Stomach (tissue), 9 donors: Measurements from ENCODE around the gene TMCO1. TPM values are rescaled to one million over a fixed set of nuclear protein-coding genes. Genes with fewer than 3 reads are reported as not detected.
"Not testable (repeated sequence)": the region's sequence is repeated elsewhere in the genome, so short reads cannot be mapped to it uniquely, and the experiment has no call there.

ENCODE experiments used
- DNase-seq, 2 donors: peaks; one replicate each; pipeline versions ENCODE4 v3.0.0 to v3.0.0-alpha.2; 2013 to 2019
- H3K27ac ChIP-seq, 5 donors: fragments of 200-600 bp in 4 of 5; sonication (generic) in 4 of 5; one replicate each; pipeline ENCODE4 v1.5.1; 2013 to 2019; ENCODE audit warnings: mild to moderate bottlenecking in 1 of 5, moderate library complexity in 1 of 5
- H3K27me3 ChIP-seq, 3 donors: fragments of 200-600 bp; sonication (generic); one replicate each; pipeline ENCODE4 v1.5.1; 2017 to 2019; ENCODE audit warnings: mixed run types in 1 of 3
- H3K36me3 ChIP-seq, 4 donors: fragments of 200-600 bp; sonication (generic); 1 replicate in 3 of 4; 2 replicates in 1 of 4; pipeline ENCODE4 v1.5.1; 2016 to 2019
- H3K4me1 ChIP-seq, 4 donors: fragments of 200-600 bp; sonication (generic); one replicate each; pipeline ENCODE4 v1.5.1; 2016 to 2019
- H3K4me3 ChIP-seq, 4 donors: fragments of 200-600 bp; sonication (generic) in 3 of 4; one replicate each; pipeline ENCODE4 v1.5.1; 2016 to 2019; ENCODE audit warnings: mild to moderate bottlenecking in 1 of 4
- H3K9me3 ChIP-seq, 4 donors: fragments of 200-600 bp; sonication (generic); one replicate each; pipeline ENCODE4 v1.5.1; 2016 to 2019
- EP300 ChIP-seq: sonication (generic); formaldehyde crosslinking; IDR thresholded peaks from one replicate; pipeline ENCODE4 v1.6.1; 2017; ENCODE audit warnings: antibody characterized with exemption
- POLR2A ChIP-seq, 4 donors: fragments of 450-650 bp; IDR thresholded peaks; one replicate each; pipeline ENCODE4 v1.6.1; 2016; ENCODE audit warnings: antibody characterized with exemption in 4 of 4, control low read depth in 2 of 4, mild to moderate bottlenecking in 1 of 4, moderate library complexity in 1 of 4
- POLR2AphosphoS5 ChIP-seq, 3 donors: sonication (generic); formaldehyde crosslinking; IDR thresholded peaks; one replicate each; pipeline ENCODE4 v1.6.1; 2016; ENCODE audit warnings: antibody characterized with exemption in 3 of 3
- WGBS, 5 donors: extraction: QIAGEN DNeasy Blood & Tissue Kit in 3 of 5; methylation state at CpG; one replicate each; pipeline versions ENCODE4 v1.1.5 to v1.1.7; 2013 to 2018; 5-methylcytosine and 5-hydroxymethylcytosine counted together
- intact Hi-C: fragments of 100-400 bp; cut with DNase I; formaldehyde crosslinking; loops from one replicate; pipeline ENCODE4 v1.15.1; 2023; ENCODE audit warnings: low total_unique reads
- polyA plus RNA-seq, 3 donors: library from polyadenylated mRNA; stranded (reverse); fragments of 200-250 nt; gene quantifications; one replicate each; pipeline ENCODE4 v1.2.3, GENCODE V29; 2013
- total RNA-seq, 5 donors: library from RNA; depleted of rRNA; stranded (reverse); fragments of >200 nt; gene quantifications; one replicate each; pipeline versions ENCODE4 v1.1.0 to v1.2.3, GENCODE V29; 2014 to 2016
- TF ChIP-seq, protein P1 (sequence below), 7 experiments: fragments of 450-650 bp in 4 of 7; fragments of 200-600 bp in 3 of 7; sonication (generic) in 3 of 7; IDR thresholded peaks; one replicate each; pipeline ENCODE4 v1.5.1; 2016 to 2019; ENCODE audit warnings: antibody characterized with exemption in 7 of 7, control low read depth in 2 of 7, mild to moderate bottlenecking in 1 of 7
- donor health status: healthy with polysubstance abuse.
- donor health status: Bipolar disorder and iron deficiency.
- donor health status: healthy.

Gene TMCO1
- total and polyA plus RNA-seq, 8 donors = 6.7 to 69.2 (median 39.8) TPM

DNA sequence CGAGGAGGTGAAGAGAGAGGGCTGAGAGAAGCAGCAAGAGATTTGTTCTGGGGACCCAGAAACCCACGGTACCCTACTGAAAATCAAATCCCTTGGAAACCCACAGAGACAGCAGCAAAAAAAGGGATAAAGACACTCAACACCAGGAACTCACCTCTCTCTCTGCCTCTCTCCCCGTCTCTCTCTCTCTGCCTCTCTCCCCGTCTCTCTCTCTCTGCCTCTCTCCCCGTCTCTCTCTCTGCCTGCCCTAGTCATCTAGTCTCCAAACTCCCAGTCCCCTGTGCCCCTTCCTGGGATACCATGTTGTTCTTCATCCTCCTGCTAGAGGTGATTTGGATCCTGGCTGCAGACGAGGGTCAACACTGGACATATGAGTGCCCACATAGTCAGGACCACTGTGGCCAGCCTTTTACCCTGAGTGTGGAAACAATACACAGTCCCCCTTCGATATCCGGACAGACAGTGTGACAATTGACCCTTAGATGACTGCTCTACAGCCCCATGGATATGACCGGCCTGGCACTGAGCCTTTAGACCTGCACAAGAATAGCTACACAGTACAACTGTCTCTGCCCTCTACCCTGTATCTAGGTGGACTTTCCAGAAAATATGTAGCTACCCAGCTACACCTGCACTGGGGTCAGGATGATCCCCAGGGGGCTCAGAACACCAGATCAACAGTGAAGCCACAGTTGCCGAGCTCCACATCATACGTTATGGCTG lies 60.5 kb downstream of the TMCO1 start:
- no peak for TF ChIP-seq POLR2AphosphoS5 (IDR thresholded peaks at IDR 0.05)
- no peak for TF ChIP-seq EP300
- TF ChIP-seq, protein P1, sequence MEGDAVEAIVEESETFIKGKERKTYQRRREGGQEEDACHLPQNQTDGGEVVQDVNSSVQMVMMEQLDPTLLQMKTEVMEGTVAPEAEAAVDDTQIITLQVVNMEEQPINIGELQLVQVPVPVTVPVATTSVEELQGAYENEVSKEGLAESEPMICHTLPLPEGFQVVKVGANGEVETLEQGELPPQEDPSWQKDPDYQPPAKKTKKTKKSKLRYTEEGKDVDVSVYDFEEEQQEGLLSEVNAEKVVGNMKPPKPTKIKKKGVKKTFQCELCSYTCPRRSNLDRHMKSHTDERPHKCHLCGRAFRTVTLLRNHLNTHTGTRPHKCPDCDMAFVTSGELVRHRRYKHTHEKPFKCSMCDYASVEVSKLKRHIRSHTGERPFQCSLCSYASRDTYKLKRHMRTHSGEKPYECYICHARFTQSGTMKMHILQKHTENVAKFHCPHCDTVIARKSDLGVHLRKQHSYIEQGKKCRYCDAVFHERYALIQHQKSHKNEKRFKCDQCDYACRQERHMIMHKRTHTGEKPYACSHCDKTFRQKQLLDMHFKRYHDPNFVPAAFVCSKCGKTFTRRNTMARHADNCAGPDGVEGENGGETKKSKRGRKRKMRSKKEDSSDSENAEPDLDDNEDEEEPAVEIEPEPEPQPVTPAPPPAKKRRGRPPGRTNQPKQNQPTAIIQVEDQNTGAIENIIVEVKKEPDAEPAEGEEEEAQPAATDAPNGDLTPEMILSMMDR (IDR thresholded peaks at IDR 0.05) = no peak
- TF ChIP-seq POLR2A (IDR thresholded peaks at IDR 0.05) = no peak
- Histone ChIP-seq H3K4me3 (no peak overlapping the region), H3K4me1 (no peaks in the 10 kb centered on the region), H3K36me3 (no peaks in the 10 kb centered on the region), H3K27me3 (peaks cover 0 to 12% (median 0%) of the 10 kb centered on the region in 3 donors), H3K27ac (no peak overlapping the region), H3K9me3 (no peaks in the 10 kb centered on the region)
- no peak for DNase-seq
- WGBS, 5 donors = 75 to 85% (median 79%) methylated on average over 9 to 11 of the region's 11 CpGs
- intact Hi-C loops = no loop called here

DNA sequence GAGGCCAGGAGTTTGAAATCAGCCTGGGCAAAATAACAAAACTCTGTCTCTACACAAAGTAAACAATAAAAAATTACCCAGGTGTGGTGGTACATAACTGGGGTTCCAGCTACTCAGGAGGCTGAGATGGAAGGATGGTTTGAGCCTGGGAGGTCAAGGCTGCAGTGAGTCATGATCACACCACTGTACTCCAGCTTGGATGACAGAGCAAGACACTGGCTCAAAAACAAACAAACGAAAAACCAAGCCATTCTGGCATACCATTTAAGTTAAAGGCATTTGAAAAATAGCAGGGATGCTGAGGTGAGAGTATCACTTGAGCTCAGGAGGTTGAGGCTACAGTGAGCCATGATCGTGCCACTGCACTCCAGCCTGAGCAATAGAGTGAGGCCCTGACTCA lies 65.0 kb downstream of the TMCO1 start:
- DNase-seq = no peak
- TF ChIP-seq POLR2A (IDR thresholded peaks at IDR 0.05) (no peak), EP300 (no peak)
- TF ChIP-seq, protein P1 (IDR thresholded peaks at IDR 0.05) = no peak
- no peaks in the 10 kb centered on the region for H3K9me3 ChIP-seq
- H3K27ac ChIP-seq = no peak overlapping the region
- H3K36me3 ChIP-seq = no peaks in the 10 kb centered on the region
- 76 to 85% (median 80%) methylated on average over 2 of the region's 2 CpGs for WGBS, 5 donors
- H3K4me1 ChIP-seq = peaks cover 0 to 7% (median 5%) of the 10 kb centered on the region in 4 donors
- intact Hi-C loops = no loop called here
- no peak overlapping the region for H3K4me3 ChIP-seq
- H3K27me3 ChIP-seq = peaks cover 0 to 12% (median 0%) of the 10 kb centered on the region in 3 donors

GRCh38 chr1:165701922-165702321 lies 66.7 kb downstream of the TMCO1 start:
- DNase-seq, H3K36me3 ChIP-seq, H3K27me3 ChIP-seq, H3K4me3 ChIP-seq, H3K27ac ChIP-seq, H3K9me3 ChIP-seq, intact Hi-C loops: not testable (repeated sequence)
- 76 to 95% (median 89%) methylated on average over 6 to 7 of the region's 7 CpGs for WGBS, 5 donors
- H3K4me1 ChIP-seq = peaks cover 8 to 16% (median 16%) of the 10 kb centered on the region in 4 donors

DNA sequence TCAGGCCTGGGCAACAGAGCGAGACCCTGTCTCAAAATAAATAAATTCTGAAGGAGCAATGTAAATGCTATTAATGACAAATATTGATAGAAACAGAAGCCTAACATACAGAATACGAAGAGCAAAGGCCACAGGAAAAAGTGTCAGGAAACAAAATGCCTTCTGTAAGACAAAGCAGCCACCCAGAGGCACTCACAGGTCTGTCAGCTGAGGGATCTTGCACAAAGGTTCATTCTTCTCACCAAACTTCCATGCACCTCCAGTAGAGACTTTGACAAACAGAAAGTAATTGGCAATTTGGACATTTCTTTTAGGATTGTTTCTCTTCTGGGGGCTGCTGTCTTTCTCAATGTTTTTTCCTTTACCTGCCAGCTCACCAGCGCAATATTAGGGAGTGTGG lies 69.1 kb downstream of the TMCO1 start:
- TF ChIP-seq POLR2A (IDR thresholded peaks at IDR 0.05) (no peak), POLR2AphosphoS5 (IDR thresholded peaks at IDR 0.05) (no peak), EP300 (no peak)
- TF ChIP-seq, protein P1 (IDR thresholded peaks at IDR 0.05) = no peak
- Histone ChIP-seq H3K4me1 (peaks cover 19 to 36% (median 32%) of the 10 kb centered on the region in 4 donors), H3K27me3 (peaks cover 0 to 1% (median 0%) of the 10 kb centered on the region in 3 donors), H3K36me3 (peaks cover 0 to under 1% (median 0%) of the 10 kb centered on the region in 4 donors), H3K9me3 (no peaks in the 10 kb centered on the region), H3K4me3 (no peak overlapping the region), H3K27ac (no peak overlapping the region)
- peak in 1 of 2 donors; percentile 7 for DNase-seq
- WGBS, 5 donors = 77 to 91% (median 85%) methylated on average over 3 of the region's 3 CpGs
- intact Hi-C loops = no loop called here

DNA sequence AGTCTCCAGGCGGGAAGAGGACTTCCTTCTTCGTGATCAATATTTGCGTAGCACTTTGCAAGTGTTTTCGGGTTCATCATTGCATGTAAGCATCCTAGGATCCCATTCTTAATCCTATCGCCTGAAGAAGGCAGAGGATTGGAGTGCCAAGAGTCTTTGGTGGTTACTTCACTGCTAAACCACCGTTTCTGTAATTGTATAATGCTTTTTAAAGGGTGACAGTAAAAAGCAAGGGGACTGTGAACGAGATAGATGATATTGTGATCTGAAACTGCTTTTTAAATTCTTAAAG lies 70.0 kb downstream of the TMCO1 start:
- Histone ChIP-seq H3K36me3 (peaks cover 0 to 9% (median 0%) of the 10 kb centered on the region in 4 donors), H3K27ac (peak overlapping the region; percentile 19 to 96 (median 91)), H3K4me1 (peaks cover 19 to 36% (median 32%) of the 10 kb centered on the region in 4 donors), H3K9me3 (no peaks in the 10 kb centered on the region), H3K27me3 (no peaks in the 10 kb centered on the region), H3K4me3 (peak overlapping the region; percentile 55 to 74 (median 65))
- intact Hi-C loops = no loop called here
- TF ChIP-seq POLR2A (IDR thresholded peaks at IDR 0.05) (no peak), POLR2AphosphoS5 (IDR thresholded peaks at IDR 0.05) (no peak), EP300 (no peak)
- TF ChIP-seq, protein P1 (IDR thresholded peaks at IDR 0.05) = no peak
- 0 to 1% (median 1%) methylated on average over 7 of the region's 7 CpGs for WGBS, 5 donors
- no peak for DNase-seq
